GM21737 (cell line): ENCODE results near the gene KCNE5.
"Not testable (repeated sequence)": the region's sequence is repeated elsewhere in the genome, so short reads cannot be mapped to it uniquely, and the experiment has no call there.

Experiments used
- ATAC-seq: cut with Tn5 transposase; IDR thresholded peaks from one replicate; pipeline ENCODE4 v1.9.1; 2021; ENCODE audit warnings: mild to moderate bottlenecking, moderate library complexity; ENCODE audit not compliant: unreplicated experiment

The KCNE5 gene

GRCh38 chrX:109614951-109615350, 10.0 kb downstream of the KCNE5 start:
- ATAC-seq: no peak

DNA sequence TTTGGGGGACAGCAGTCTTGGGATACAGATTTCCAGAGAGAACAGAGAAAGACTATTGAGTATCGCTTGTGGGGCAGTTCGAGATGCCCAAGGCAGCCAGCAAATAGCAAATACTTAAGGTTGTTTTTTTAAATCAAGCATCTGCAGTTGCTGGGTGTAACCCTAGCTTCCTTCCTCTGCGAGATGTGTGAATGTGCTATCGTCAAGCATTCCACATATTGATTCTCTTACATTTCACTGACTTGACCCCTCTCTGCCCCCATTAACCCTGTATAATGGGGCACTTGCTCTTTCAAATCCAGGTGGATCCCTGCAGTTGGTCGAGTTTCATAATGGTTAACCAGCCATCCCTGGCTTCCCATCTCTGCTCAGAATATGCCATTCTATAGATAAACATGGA, 23.5 kb downstream of the KCNE5 start:
- no peak for ATAC-seq

DNA sequence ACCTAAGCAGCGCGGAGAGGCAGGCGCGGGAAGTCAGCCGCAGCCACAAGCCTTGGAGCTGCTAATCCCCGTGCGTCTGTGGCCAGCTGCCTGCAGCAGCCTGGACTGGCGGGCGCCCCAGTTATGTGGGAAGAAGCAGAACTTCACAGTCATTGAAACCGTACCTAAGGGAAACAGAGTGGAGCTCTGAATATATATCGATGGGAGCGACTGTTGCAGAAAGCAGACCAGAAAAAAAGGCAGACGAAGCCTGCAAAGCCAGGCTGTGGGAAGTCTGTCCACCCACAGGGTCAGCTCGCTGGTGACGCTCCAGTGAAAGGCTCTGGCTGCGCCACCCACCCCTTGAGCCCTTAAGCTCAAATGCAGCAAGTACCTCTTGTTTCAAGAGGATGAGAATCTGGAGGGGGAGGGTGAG, 24.7 kb downstream of the KCNE5 start:
- ATAC-seq: no peak

GRCh38 chrX:109596015-109596414, 29.0 kb downstream of the KCNE5 start:
- no peak for ATAC-seq

DNA sequence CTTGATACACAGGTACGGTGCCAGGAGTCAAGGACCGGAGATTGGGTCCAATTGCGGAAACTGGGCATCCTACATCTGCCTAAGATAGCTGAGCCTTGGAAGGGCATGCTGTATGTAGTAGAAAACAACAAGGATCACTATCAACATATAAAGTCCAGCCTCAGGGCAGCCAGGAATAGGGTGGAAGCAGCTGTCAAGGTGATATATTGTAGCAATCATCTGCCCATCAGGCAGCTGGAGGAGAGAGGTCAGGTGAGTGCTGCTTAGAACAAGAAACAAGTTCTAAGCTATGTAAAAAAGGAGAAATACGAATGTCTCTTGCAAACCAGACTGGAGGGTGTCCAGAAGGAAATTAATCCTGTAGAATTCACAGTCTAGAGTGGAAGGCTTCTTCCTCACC, 34.8 kb downstream of the KCNE5 start:
- ATAC-seq: no peak

- ATAC-seq: no peak
Measured at GRCh38 chrX:109585488-109585887, 39.5 kb downstream of the KCNE5 start.

DNA sequence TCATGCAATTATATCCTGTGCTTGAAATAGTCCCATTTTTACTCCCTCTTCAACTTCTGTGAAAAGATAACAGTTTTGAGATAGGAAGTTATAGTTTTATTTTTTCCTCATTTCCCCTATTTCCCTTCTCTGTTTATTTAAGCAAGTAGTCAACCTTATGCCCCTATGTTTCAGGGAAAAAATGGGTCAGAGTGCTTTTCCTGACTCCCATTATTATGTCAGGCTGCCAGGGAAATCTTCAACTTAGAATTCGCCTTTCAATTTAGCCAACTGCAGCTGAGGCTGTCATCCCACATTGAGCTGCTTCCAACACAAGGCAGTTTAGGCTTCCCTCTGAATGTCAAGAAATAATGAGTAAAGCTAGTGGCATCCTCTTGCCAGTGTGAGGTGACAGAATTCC, 46.1 kb downstream of the KCNE5 start:
- no peak for ATAC-seq

DNA sequence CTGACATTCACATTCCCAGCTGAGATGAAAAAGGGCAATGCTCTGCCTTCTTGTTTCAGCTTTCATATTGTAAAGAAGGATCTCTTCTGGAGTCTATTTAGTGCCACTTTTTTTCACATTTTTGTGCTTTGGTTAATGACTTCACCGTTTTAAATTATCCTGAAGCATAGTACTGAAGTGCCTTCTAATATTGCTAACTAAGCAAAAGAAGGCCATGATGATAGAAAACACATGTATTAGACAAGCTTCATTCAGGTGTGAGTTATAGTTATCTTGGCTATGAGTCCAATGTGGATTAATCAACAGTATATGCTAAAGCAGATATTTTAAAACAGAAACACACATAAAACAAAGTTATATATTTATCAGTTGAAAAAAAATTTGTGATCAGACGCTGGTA, 47.9 kb downstream of the KCNE5 start:
- ATAC-seq: no peak

DNA sequence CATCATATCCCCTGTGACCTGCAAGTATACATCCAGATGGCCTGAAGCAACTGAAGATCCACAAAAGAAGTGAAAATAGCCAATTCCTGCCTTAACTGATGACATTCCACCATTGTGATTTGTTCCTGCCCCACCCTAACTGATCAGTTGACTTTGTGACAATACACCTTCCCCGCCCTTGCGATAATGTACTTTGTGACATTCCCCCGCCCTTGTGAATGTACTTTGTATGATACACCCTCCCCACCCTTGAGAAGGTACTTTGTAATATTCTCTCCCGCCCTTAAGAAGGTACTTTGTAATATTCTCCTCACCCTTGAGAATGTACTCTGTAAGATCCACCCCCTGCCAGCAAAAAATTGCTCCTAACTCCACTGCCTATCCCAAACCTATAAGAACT, 48.9 kb downstream of the KCNE5 start:
- ATAC-seq: not testable (repeated sequence)
